ENCODE results near the gene RRP12. TPM values are rescaled to one million over a fixed set of nuclear protein-coding genes. Genes with fewer than 3 reads are reported as not detected.
A peak's percentile ranks its signal among the peaks of the same experiment; 100 is the strongest.
"Not testable (repeated sequence)": the region's sequence is repeated elsewhere in the genome, so short reads cannot be mapped to it uniquely, and the experiment has no call there.

Gene RRP12
- total RNA-seq, 6 experiments from 2014 or later = 37.3 to 46.6 (median 42.2) TPM

DNA sequence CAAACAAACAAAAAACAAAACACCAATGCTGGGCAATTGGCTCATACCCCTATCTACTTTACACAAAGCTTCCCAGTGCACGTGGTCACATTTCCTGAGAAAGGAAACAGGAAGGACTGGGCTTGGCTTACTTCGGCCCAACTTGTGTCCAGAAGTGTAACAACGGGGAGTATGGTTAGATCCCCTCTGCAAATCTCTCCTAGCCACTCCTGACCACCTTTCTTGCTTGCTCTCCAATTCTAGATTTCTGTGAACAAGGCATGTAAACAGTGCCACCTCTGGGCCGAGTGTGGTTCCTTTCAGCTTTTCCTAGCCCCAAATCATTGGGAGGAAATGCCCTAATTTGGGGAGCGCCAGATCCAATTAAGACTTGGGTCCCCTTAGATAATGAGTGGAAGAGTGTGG lies 45.6 kb downstream of the RRP12 start:
- no peaks in the 10 kb centered on the region for H3K4me1 Mint-ChIP-seq (ENCODE audit: low read depth)
- TF ChIP-seq CTCF (IDR thresholded peaks at IDR 0.05) = peak; percentile 34; the same call in 1 of the 2 replicates
- no peaks in the 10 kb centered on the region for H3K9me3 Mint-ChIP-seq
- DNase-seq = no peak
- peaks cover 21% of the 10 kb centered on the region for H3K36me3 Mint-ChIP-seq (ENCODE audit: low read depth)
- H3K27ac Mint-ChIP-seq = no peak overlapping the region
- H3K27me3 Mint-ChIP-seq (ENCODE audit: insufficient read depth) = no peaks in the 10 kb centered on the region
- H3K4me3 Mint-ChIP-seq = no peak overlapping the region

DNA sequence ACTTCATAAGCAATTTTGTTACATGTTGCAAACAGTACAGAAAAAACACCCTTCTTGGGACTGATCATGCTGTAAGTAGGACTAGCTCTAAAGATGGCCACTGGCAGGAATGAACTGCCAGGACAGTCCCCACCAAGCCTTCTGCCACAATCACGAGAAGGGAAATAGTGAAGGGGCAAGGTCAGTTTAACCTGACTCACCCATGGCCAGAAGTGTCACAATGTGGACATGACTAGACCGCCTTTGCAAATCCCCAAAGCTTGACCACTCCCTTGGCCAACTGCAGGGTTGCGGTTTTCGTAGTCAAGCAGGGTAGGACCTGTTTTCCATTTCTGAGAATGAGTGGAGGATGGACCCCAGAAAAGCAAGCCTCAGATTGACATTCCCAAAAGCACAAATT lies 47.2 kb downstream of the RRP12 start:
- Mint-ChIP-seq H3K27ac (no peak overlapping the region), H3K4me1 (ENCODE audit: low read depth) (no peaks in the 10 kb centered on the region), H3K27me3 (ENCODE audit: insufficient read depth) (no peaks in the 10 kb centered on the region), H3K9me3 (no peaks in the 10 kb centered on the region), H3K36me3 (ENCODE audit: low read depth) (peaks cover 19% of the 10 kb centered on the region), H3K4me3 (no peak overlapping the region)
- no peak for DNase-seq
- no peak for TF ChIP-seq CTCF (IDR thresholded peaks at IDR 0.05)

- TF ChIP-seq CTCF (IDR thresholded peaks at IDR 0.05) = no peak
- no peak for DNase-seq
- Mint-ChIP-seq H3K27ac (no peak overlapping the region), H3K9me3 (no peaks in the 10 kb centered on the region), H3K27me3 (ENCODE audit: insufficient read depth) (no peaks in the 10 kb centered on the region), H3K36me3 (ENCODE audit: low read depth) (peaks cover 5% of the 10 kb centered on the region; the same call in 1 of the 2 replicates), H3K4me1 (ENCODE audit: low read depth) (no peaks in the 10 kb centered on the region; the same call in 1 of the 2 replicates), H3K4me3 (no peak overlapping the region)
These were observed 51.2 kb downstream of the RRP12 start for GRCh38 chr10:97349752-97350513.

- no peak for TF ChIP-seq CTCF (IDR thresholded peaks at IDR 0.05)
- H3K9me3 Mint-ChIP-seq = no peaks in the 10 kb centered on the region
- no peaks in the 10 kb centered on the region; the same call in 1 of the 2 replicates for H3K4me1 Mint-ChIP-seq (ENCODE audit: low read depth)
- peaks cover 4% of the 10 kb centered on the region for H3K27me3 Mint-ChIP-seq (ENCODE audit: insufficient read depth)
- DNase-seq = no peak
- H3K36me3 Mint-ChIP-seq (ENCODE audit: low read depth) = peaks cover 5% of the 10 kb centered on the region; the same call in 1 of the 2 replicates
- H3K4me3 Mint-ChIP-seq = no peak overlapping the region
- no peak overlapping the region for H3K27ac Mint-ChIP-seq
These were observed 53.8 kb downstream of the RRP12 start for GRCh38 chr10:97347317-97347716.

GRCh38 chr10:97343664-97344063 lies 57.5 kb downstream of the RRP12 start:
- not testable (repeated sequence) for H3K4me1 Mint-ChIP-seq (ENCODE audit: low read depth); H3K27me3 Mint-ChIP-seq (ENCODE audit: insufficient read depth); DNase-seq; H3K9me3 Mint-ChIP-seq; H3K36me3 Mint-ChIP-seq (ENCODE audit: low read depth); H3K4me3 Mint-ChIP-seq; H3K27ac Mint-ChIP-seq

- Mint-ChIP-seq H3K4me3 (no peak overlapping the region), H3K27me3 (ENCODE audit: insufficient read depth) (peaks cover 16% of the 10 kb centered on the region), H3K4me1 (ENCODE audit: low read depth) (peaks cover 9% of the 10 kb centered on the region; the same call in 1 of the 2 replicates), H3K36me3 (ENCODE audit: low read depth) (no peaks in the 10 kb centered on the region), H3K9me3 (no peaks in the 10 kb centered on the region), H3K27ac (no peak overlapping the region)
- DNase-seq = no peak
- no peak for TF ChIP-seq CTCF (IDR thresholded peaks at IDR 0.05)
These were observed 59.7 kb downstream of the RRP12 start for GRCh38 chr10:97341416-97341815.

Measured in HFFc6 (cell line).